Prostate gland (tissue), 2 donors: Measurements from ENCODE around the gene PLOD3.

Source experiments
- POLR2A ChIP-seq: fragments of 450-650 bp; IDR thresholded peaks from one replicate; pipeline ENCODE4 v1.6.1; 2016; ENCODE audit warnings: antibody characterized with exemption, mild to moderate bottlenecking
- TF ChIP-seq, protein P1 (sequence below), 4 experiments: fragments of 200-600 bp in 2 of 4; fragments of 450-650 bp in 2 of 4; sonication (generic) in 2 of 4; IDR thresholded peaks; 1 replicate in 3 of 4; 2 replicates in 1 of 4; pipeline ENCODE4 v1.5.1; 2016 to 2019; ENCODE audit warnings: antibody characterized with exemption in 4 of 4, mild to moderate bottlenecking in 2 of 4, moderate library complexity in 2 of 4

- TF ChIP-seq, protein P1, sequence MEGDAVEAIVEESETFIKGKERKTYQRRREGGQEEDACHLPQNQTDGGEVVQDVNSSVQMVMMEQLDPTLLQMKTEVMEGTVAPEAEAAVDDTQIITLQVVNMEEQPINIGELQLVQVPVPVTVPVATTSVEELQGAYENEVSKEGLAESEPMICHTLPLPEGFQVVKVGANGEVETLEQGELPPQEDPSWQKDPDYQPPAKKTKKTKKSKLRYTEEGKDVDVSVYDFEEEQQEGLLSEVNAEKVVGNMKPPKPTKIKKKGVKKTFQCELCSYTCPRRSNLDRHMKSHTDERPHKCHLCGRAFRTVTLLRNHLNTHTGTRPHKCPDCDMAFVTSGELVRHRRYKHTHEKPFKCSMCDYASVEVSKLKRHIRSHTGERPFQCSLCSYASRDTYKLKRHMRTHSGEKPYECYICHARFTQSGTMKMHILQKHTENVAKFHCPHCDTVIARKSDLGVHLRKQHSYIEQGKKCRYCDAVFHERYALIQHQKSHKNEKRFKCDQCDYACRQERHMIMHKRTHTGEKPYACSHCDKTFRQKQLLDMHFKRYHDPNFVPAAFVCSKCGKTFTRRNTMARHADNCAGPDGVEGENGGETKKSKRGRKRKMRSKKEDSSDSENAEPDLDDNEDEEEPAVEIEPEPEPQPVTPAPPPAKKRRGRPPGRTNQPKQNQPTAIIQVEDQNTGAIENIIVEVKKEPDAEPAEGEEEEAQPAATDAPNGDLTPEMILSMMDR (IDR thresholded peaks at IDR 0.05) = no peak
- TF ChIP-seq POLR2A = no peak
Observed at GRCh38 chr7:101175664-101176063, 41.7 kb downstream of the PLOD3 start.
